GM18861 (cell line): ENCODE measurements around the gene PKNOX2.
"Not testable (repeated sequence)": the region's sequence is repeated elsewhere in the genome, so short reads cannot be mapped to it uniquely, and the experiment has no call there.

Experiments used
- ATAC-seq: cut with Tn5 transposase; IDR thresholded peaks from one replicate; pipeline ENCODE4 v1.9.1; 2021; ENCODE audit not compliant: unreplicated experiment

The PKNOX2 gene

GRCh38 chr11:125201525-125202141, 37.1 kb downstream of the PKNOX2 start:
- no peak for ATAC-seq

GRCh38 chr11:125202362-125202880, 37.9 kb downstream of the PKNOX2 start:
- ATAC-seq, result no peak

GRCh38 chr11:125202977-125203376, 38.4 kb downstream of the PKNOX2 start:
- no peak for ATAC-seq

DNA sequence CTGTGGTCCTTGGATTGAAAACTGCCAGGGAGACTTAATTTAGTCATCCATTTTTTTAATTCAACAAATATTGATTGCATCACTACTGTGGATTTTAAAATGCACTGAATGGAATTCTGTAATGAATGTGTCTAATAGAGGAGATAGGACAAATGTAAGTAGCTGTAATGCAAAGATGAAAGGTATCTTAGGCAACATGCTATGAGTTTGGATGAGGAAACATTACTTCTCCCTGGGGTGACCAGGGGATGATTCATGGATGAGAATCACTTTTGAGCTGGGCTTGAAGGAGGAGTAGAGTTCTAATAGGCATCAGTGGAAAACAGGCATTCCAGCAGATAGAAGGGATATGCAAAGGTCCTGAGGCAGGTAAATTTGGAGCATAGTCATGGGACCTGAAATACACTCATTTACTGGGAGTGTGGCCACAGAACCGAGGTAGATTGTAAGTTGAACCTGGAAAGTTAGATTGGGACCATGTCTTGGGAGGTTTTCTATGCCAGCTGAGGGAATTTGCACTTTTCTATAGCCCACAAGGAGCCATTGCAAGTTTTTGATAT, 43.4 kb downstream of the PKNOX2 start:
- ATAC-seq, result no peak

GRCh38 chr11:125210066-125210465, 45.5 kb downstream of the PKNOX2 start:
- no peak for ATAC-seq

DNA sequence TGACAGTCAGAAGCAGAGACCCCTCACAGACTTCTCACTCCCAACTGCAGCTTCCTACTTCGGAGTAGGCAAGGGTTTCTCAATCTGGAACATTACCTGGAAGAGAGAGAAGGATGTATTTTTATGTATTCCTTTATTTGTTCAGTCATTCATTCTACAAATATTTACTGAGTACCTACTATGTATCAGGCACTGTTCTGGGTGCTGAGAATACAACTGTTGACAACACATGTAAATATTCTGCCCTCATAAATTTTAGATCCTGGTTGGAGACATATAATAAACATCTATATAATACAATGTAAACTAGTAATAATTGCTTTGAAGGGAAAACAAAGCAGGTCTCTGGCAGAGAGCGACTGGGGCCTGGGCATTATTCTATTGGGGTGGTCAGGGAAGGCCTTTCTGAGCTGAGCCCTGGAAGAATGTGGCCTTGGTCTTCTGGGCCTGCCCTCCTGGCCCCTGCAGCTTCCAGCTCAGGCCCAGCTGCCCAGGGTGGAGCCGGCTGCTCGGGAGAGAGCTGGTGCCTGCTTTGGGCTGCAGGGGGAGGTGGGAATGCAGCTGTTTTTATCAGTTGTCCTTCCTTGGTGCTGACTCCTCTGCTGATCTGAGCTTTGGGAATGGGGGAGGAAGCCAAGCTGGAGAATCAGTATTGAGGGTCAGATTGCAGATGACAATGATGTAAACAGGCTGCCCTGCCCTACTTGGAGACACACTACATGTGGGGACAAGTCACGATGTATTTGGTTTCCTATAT, 46.8 kb downstream of the PKNOX2 start:
- ATAC-seq, result no peak

GRCh38 chr11:125211948-125212340, 47.4 kb downstream of the PKNOX2 start:
- ATAC-seq, result no peak

DNA sequence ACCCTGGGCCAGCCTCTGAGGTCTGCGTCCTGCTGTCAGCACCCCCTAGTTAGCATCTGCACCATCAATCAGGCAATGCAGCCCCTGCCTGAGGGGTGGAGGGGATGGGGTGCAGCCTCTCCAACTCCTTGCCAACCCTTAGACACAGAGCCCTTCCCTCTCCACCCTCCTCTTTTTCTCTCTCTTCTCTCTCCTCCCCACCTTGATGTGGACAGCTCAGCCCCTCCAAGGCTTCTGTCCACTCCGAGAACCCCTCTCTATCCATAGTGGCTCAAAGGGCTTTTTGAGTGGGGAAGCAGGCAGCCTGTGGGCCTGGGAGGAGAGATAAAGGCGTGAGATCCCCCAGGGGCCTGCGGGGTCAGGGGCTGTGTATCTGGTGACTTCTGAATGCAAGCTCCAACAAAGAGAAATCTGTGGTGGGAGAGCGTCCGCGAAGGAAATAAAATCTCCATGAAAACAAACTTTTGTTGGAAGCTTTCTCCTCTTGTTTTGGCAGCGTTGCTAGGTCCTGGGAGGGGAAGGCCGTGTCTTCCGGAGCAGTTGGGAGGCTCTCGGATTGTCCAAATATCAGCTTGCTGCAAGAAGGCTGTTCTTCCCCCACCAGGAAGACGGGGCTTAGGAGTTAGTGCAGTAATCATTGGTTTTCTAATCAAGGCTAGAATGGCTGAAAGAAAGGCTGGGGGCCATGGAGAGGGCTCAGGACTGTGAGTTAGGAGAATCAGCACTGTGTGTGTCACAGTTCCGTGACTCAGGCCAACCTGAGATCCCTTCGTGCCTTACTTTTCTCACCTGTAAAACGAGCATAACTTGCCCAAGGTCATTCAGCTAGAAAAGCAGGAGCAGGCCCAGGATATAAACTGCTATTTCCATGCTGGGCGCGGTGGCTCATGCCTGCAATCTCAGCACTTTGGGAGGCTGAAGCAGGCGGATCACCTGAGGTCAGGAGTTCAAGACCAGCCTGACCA, 50.3 kb downstream of the PKNOX2 start:
- ATAC-seq, result no peak

GRCh38 chr11:125215976-125216375, 51.4 kb downstream of the PKNOX2 start:
- ATAC-seq, result no peak

DNA sequence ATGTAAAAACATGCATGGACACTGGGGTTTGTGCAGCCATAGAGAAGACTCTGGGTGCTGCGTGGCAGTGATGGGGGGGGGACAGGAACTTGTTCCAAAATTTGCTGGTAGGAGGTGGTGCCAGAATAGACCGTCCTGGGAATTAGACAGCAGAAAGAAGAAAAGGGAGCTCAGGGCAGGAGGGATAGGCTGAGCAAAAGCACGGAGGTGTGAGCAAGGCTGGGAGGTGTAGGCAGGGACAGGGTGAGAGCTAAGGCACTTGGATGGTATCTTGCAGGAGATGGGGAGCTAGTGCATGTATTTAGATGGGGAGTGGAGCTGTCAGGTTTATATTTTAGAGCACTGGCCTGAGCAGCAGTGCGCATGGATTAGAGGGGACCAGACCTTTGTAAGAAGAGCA, 53.8 kb downstream of the PKNOX2 start:
- ATAC-seq, result no peak

DNA sequence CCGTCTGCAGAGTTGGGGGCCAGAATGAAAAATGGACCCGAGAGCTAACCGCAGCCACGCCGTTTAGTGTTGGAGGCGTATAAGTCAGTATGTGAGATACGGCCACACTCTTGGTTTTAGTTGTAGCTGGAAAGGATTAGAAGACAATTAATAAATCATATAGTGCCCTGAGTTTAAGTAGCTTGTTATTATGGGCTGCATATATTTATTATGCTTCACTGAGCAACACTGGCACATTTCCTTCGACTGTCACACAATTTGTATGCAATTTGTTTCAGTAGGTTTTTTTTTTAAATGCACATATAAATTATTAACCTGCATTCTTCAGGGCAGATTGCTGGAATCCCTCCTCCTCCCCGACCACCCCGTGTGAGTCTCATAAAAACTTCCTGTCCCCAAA, 56.9 kb downstream of the PKNOX2 start:
- no peak for ATAC-seq

DNA sequence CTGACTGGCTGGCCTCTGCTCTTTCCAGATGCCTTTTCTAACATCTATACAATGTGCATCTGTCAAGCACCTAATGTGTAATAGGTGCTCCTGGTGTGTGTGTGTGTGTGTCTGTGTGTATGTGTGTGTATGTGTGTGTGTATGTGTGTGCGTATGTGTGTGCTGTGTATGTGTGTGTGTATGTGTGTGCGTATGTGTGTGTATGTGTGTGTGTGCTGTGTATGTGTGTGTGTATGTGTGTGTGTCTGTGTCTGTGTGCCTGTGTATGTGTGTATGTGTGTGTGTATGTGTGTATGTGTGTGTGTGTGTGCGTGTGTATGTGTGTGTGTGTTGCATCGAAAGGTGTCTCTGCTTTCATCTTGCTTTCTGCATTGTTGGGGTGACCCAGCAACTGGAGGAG, 57.9 kb downstream of the PKNOX2 start:
- no peak for ATAC-seq

DNA sequence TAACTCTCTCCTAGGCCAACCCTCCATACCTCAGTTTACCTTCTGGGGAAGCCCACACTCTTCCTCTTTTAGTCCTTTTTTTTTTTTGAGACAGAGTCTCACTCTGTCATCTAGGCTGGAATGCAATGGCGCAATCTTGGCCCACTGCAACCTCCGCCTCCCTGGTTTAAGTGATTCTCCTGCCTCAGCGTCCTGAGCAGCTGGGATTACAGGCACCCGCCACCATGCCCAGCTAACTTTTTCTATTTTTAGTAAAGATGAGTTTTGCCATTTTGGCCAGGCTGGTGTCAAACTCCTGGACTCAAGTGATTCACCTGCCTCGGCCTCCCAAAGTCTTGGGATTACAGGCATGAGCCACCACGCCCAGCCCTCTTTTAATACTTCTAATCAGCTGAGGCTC, 58.6 kb downstream of the PKNOX2 start:
- ATAC-seq, result not testable (repeated sequence)

DNA sequence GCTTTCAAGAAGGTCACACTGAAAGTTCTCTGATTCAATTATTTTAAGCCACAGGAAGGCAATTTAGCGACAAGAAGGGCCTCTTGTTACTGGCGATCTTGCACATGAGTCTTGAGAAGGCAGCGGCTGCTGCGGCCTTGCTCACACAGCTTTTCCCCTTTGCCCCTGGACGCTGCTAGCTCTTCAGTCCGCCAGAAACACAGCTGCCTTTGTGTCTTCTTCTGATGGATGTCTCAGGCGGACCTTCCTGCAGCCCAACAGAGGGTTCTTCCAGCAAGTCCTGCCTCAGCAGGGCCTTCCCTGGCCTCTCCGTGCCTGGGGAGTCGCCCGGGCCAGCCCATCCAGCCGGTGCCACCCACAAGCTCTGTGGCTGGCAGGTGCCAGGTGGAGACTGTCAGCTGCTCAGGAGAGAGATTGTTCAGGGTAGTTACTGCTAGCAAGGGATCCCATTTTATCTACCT, 59.4 kb downstream of the PKNOX2 start:
- no peak for ATAC-seq

DNA sequence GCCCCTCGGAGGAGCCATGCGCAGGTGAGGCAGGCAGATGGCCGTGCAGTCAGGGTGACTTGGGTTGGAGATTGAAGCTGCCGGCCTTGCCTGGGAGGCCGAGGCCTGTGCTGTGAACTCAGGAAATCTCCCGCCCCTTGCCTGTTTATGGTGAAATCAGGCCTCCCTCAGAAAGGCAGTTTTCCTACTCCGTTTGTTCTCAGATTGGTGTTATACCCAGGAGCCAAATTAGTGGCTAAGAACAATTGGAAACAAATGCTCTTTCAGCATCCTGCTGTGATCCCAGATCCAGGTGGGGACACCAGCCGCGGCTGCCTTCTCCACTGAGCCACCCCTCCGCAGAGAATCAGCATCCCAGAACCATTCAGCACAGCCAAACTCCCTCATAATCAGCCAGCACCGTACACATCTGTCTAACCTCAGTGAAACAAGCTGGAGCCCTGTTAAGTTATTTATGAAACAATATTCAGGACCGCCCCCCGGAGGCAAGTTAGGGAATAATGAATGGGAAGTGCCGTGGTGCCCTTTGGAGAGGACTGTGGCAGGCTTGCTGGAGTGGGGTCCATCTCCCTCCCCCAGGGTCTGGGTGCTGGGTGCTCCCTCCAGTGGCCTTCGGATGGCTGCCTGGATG, 60.0 kb downstream of the PKNOX2 start:
- ATAC-seq, result no peak

- no peak for ATAC-seq
These were observed 60.9 kb downstream of the PKNOX2 start for GRCh38 chr11:125225401-125225800.

DNA sequence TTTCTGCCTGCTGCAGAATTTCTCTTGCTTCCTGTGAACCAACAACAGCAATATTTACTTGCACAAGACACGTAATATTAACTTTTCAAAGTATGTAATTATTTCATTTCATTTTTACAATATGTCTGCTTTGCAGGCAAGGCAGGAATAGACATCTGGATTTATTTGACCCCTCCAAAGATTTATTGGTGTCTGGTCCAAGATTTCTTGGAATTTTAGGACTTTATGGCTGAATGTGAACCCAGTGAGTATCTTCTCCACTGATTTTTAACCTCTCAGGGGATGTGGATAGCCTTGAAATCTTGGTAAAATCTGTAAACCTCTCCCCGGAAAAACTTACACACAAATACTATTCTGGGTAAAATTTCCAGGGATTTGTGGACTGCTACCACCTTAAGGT, 61.5 kb downstream of the PKNOX2 start:
- no peak for ATAC-seq

DNA sequence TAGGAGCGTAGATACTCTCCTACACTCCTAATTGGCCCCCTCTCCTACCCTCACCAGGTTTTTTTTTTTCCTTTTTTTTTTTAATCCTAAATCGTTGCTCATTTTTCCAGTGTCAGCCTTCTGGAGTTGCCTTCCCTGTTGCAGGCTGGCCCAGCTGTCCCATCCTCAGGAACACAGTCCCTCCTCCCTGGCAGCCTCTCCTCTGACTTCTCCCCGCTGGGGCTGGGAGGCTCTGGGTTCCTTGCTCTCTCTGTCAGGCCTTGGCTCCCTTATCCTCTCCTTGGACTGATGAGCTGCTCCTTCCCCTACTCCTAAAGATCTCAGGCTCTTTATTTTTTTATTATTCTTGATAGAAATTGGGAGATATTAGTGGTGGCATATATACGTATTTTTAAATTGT, 62.2 kb downstream of the PKNOX2 start:
- no peak for ATAC-seq

- no peak for ATAC-seq
These were observed 62.6 kb downstream of the PKNOX2 start for GRCh38 chr11:125227151-125227550.

GRCh38 chr11:125228445-125228844, 63.9 kb downstream of the PKNOX2 start:
- no peak for ATAC-seq

GRCh38 chr11:125228993-125229392, 64.4 kb downstream of the PKNOX2 start:
- no peak for ATAC-seq
